ENCODE results near the gene UCK2. TPM values are rescaled to one million over a fixed set of nuclear protein-coding genes. Genes with fewer than 3 reads are reported as not detected.
A peak's percentile ranks its signal among the peaks of the same experiment; 100 is the strongest.

Gene UCK2
- total and polyA plus RNA-seq, 9 of the 15 experiments (the other 6 are each of a cell fraction or from before 2014, with no cell fraction given) = 71.6 to 145 (median 95.8) TPM

GRCh38 chr1:165871311-165872067, 44.1 kb downstream of the UCK2 start:
- in situ Hi-C loops (cut with MboI) = no loop called here
- H2AFZ ChIP-seq (ENCODE audit: low read depth, low read length) = no peak overlapping the region
- intact Hi-C loops (cut with micrococcal nuclease) = loop anchor here (1.0 to 2.0 kb wide), 2 partner anchors 42 to 103 kb away; partner anchors contain the start of gene TMCO1
- H4K20me1 ChIP-seq (replicated peaks; ENCODE audit: control insufficient read depth, insufficient read depth, low read length) = no peaks in the 10 kb centered on the region
- DNase-seq (ENCODE audit: extremely low read depth in 1 of 4, low spot score in 3 of 4) (peak; percentile 63 to 86 (median 66)), FAIRE-seq (peak; percentile 81), ATAC-seq (peak; percentile 90)
- ChIA-PET POLR2A (interaction anchor here (1.0 kb wide), 1 partner anchor 12 kb away, joined by 5 read pairs; no protein-coding TSS in a partner anchor), CTCF (ENCODE audit: low intra/inter-chr PET ratio) (interaction anchor here (1.2 kb wide), 1 partner anchor 43 kb away, joined by 4 read pairs; no protein-coding TSS in a partner anchor)
- no peak overlapping the region for H3K4me3 ChIP-seq
- H3K4me2 ChIP-seq (ENCODE audit: insufficient read depth, low read length) = no peak overlapping the region
- peak overlapping the region; percentile 27; the same call in 1 of the 3 replicates for H3K27ac ChIP-seq (ENCODE audit: extremely low read depth, low read depth, low read length)
- H3K79me2 ChIP-seq (ENCODE audit: control insufficient read depth, insufficient read depth, low read length) = peaks cover 99% of the 10 kb centered on the region
- no peaks in the 10 kb centered on the region for H3K27me3 ChIP-seq (ENCODE audit: control insufficient read depth in 2 of 2, insufficient read depth in 2 of 2, low read length in 2 of 2)
- H3K9ac ChIP-seq (ENCODE audit: insufficient read depth in 1 of 2, low read depth in 2 of 2, low read length in 2 of 2) = no peak overlapping the region
- peaks cover 2 to 3% of the 10 kb centered on the region in 2 experiments; a peak in 2 of 5 replicates for H3K4me1 ChIP-seq (replicated peaks in 1 of 2; ENCODE audit: control insufficient read depth in 2 of 2, insufficient read depth in 2 of 2, low read length in 2 of 2)
- BruUV-seq (replicated peaks) = no TSS peak
- peaks cover 7% of the 10 kb centered on the region for H3K9me3 ChIP-seq (replicated peaks; ENCODE audit: control insufficient read depth, insufficient read depth, low read depth, low read length)
- WGBS (ENCODE audit: insufficient coverage, low coverage, missing lambda C conversion rate) = 37% methylated on average over 4 of the region's 4 CpGs
- no peaks in the 10 kb centered on the region for H3K9me1 ChIP-seq (ENCODE audit: control insufficient read depth, insufficient read depth, low read length)
- peaks cover 5% of the 10 kb centered on the region; the same call in 1 of the 3 replicates for H3K36me3 ChIP-seq (ENCODE audit: control insufficient read depth, insufficient read depth, low read length)
- TF ChIP-seq ZNF253 (CRISPR knock-in tag; conservative IDR thresholded peaks at IDR 0.05) = no peak
- no peak for TF ChIP-seq TFAM (CRISPR knock-in tag; conservative IDR thresholded peaks at IDR 0.05)
- TF ChIP-seq GTF2A2 (tag; IDR thresholded peaks at IDR 0.05) = no peak
- peak; percentile 77 for TF ChIP-seq CHD4 (IDR thresholded peaks at IDR 0.05; ENCODE audit: insufficient read depth, insufficient replicate concordance, low read depth, low read length, poor library complexity, severe bottlenecking)
- no peak for TF ChIP-seq ZNF124 (CRISPR knock-in tag; IDR thresholded peaks at IDR 0.05)
- no peak for TF ChIP-seq TAF15 (IDR thresholded peaks at IDR 0.05; ENCODE audit: low read depth, low read length)
- TF ChIP-seq ZBTB26 (CRISPR knock-in tag; IDR thresholded peaks at IDR 0.05) = no peak
- no peak for TF ChIP-seq SUPT5H (IDR thresholded peaks at IDR 0.05)
- no peak for TF ChIP-seq RBFOX2 (IDR thresholded peaks at IDR 0.05; ENCODE audit: low read depth, low read length)
- TF ChIP-seq DACH1 (IDR thresholded peaks at IDR 0.05; ENCODE audit: partially characterized antibody) = no peak
- TF ChIP-seq ZNF224 (CRISPR knock-in tag; IDR thresholded peaks at IDR 0.05) = 0 out of 2 replicates have a peak, but pooled peaks have one; percentile 18
- no peak for TF ChIP-seq KLF6 (CRISPR knock-in tag; IDR thresholded peaks at IDR 0.05; ENCODE audit: borderline replicate concordance)
- peak; percentile 55; the same call in 1 of the 2 replicates for TF ChIP-seq TCF7L2 (IDR thresholded peaks at IDR 0.05; ENCODE audit: low read depth, low read length)
- TF ChIP-seq ETV6 (IDR thresholded peaks at IDR 0.05; ENCODE audit: borderline replicate concordance in 1 of 2, low read depth in 2 of 2, low read length in 1 of 2) = peak in 1 of 2 experiments; percentile 22; a peak in 1 of 4 replicates
- TF ChIP-seq ETV6 (CRISPR knock-in tag; IDR thresholded peaks at IDR 0.05; ENCODE audit: borderline replicate concordance) = no peak
- TF ChIP-seq LEF1 (IDR thresholded peaks at IDR 0.05) = peak; percentile 100
- peak; percentile 79; the same call in 1 of the 2 replicates for TF ChIP-seq CBX1 (IDR thresholded peaks at IDR 0.05; ENCODE audit: low read depth)
- no peak for TF ChIP-seq NFIC (IDR thresholded peaks at IDR 0.05)
- TF ChIP-seq GTF3C2 (IDR thresholded peaks at IDR 0.05; ENCODE audit: borderline replicate concordance, extremely low read depth, insufficient read length) = no peak

Data from K562 (cell line).